Measurements from ENCODE around the gene NEDD4.

NEDD4 gene

GRCh38 chr15:55993111-55993803 lies at the start of gene NEDD4:
TSS of gene NEDD4 (minus strand) at chr15:55993612. CDS start at chr15:55993555, 57 bp downstream.
- TF ChIP-seq RAD21 (IDR thresholded peaks at IDR 0.05; ENCODE audit: low read depth), result peak; percentile 8; the same call in 1 of the 2 replicates
- TF ChIP-seq YY1 (IDR thresholded peaks at IDR 0.05; ENCODE audit: low read depth), result no peak
- no peak for TF ChIP-seq NFIC (IDR thresholded peaks at IDR 0.05)
- peak; percentile 77; the same call in 1 of the 2 replicates for TF ChIP-seq EGR1 (IDR thresholded peaks at IDR 0.05)
- peak; percentile 85 for TF ChIP-seq ZBTB7A (IDR thresholded peaks at IDR 0.05; ENCODE audit: low read depth)
- TF ChIP-seq TAF1 (IDR thresholded peaks at IDR 0.05; ENCODE audit: low read depth), result peak; percentile 48
- no peak for TF ChIP-seq EP300 (IDR thresholded peaks at IDR 0.05; ENCODE audit: borderline replicate concordance)

- TF ChIP-seq EP300 (IDR thresholded peaks at IDR 0.05; ENCODE audit: borderline replicate concordance) (no peak), USF1 (IDR thresholded peaks at IDR 0.05) (no peak), REST (IDR thresholded peaks at IDR 0.05; ENCODE audit: low read depth) (no peak), TCF12 (IDR thresholded peaks at IDR 0.05; ENCODE audit: low read depth) (no peak), EGR1 (IDR thresholded peaks at IDR 0.05) (no peak), NFIC (IDR thresholded peaks at IDR 0.05) (no peak), CEBPB (IDR thresholded peaks at IDR 0.05) (no peak), YY1 (IDR thresholded peaks at IDR 0.05; ENCODE audit: low read depth) (no peak), ZBTB7A (IDR thresholded peaks at IDR 0.05; ENCODE audit: low read depth) (no peak), TEAD4 (IDR thresholded peaks at IDR 0.05) (no peak), FOXM1 (IDR thresholded peaks at IDR 0.05; ENCODE audit: borderline replicate concordance, low read depth) (no peak), TAF1 (IDR thresholded peaks at IDR 0.05; ENCODE audit: low read depth) (no peak)
Observed at GRCh38 chr15:56042498-56042897, 49.1 kb upstream of the NEDD4 start.

- TF ChIP-seq REST (IDR thresholded peaks at IDR 0.05; ENCODE audit: low read depth), result no peak
- no peak for TF ChIP-seq NFIC (IDR thresholded peaks at IDR 0.05)
- no peak for TF ChIP-seq TEAD4 (IDR thresholded peaks at IDR 0.05)
- TF ChIP-seq FOXM1 (IDR thresholded peaks at IDR 0.05; ENCODE audit: borderline replicate concordance, low read depth), result no peak
- TF ChIP-seq RAD21 (IDR thresholded peaks at IDR 0.05; ENCODE audit: low read depth), result no peak
- no peak for TF ChIP-seq CREB1 (IDR thresholded peaks at IDR 0.05; ENCODE audit: low read depth)
- no peak for TF ChIP-seq EGR1 (IDR thresholded peaks at IDR 0.05)
- TF ChIP-seq USF1 (IDR thresholded peaks at IDR 0.05), result no peak
- no peak for TF ChIP-seq EP300 (IDR thresholded peaks at IDR 0.05; ENCODE audit: borderline replicate concordance)
- TF ChIP-seq TAF1 (IDR thresholded peaks at IDR 0.05; ENCODE audit: low read depth), result no peak
- TF ChIP-seq CEBPB (IDR thresholded peaks at IDR 0.05), result no peak
- no peak for TF ChIP-seq YY1 (IDR thresholded peaks at IDR 0.05; ENCODE audit: low read depth)
- no peak for TF ChIP-seq ZBTB7A (IDR thresholded peaks at IDR 0.05; ENCODE audit: low read depth)
- TF ChIP-seq MAX (IDR thresholded peaks at IDR 0.05), result no peak
- no peak for TF ChIP-seq TCF12 (IDR thresholded peaks at IDR 0.05; ENCODE audit: low read depth)
Observed at GRCh38 chr15:56042031-56042430, 48.6 kb upstream of the NEDD4 start.

- TF ChIP-seq FOXM1 (IDR thresholded peaks at IDR 0.05; ENCODE audit: borderline replicate concordance, low read depth) (no peak), EP300 (IDR thresholded peaks at IDR 0.05; ENCODE audit: borderline replicate concordance) (peak; percentile 81; the same call in 1 of the 2 replicates), TEAD4 (IDR thresholded peaks at IDR 0.05) (peak; percentile 94), NFIC (IDR thresholded peaks at IDR 0.05) (peak; percentile 67), REST (IDR thresholded peaks at IDR 0.05; ENCODE audit: low read depth) (no peak), YY1 (IDR thresholded peaks at IDR 0.05; ENCODE audit: low read depth) (peak; percentile 45; the same call in 1 of the 2 replicates), ZBTB7A (IDR thresholded peaks at IDR 0.05; ENCODE audit: low read depth) (no peak), TAF1 (IDR thresholded peaks at IDR 0.05; ENCODE audit: low read depth) (no peak), RAD21 (IDR thresholded peaks at IDR 0.05; ENCODE audit: low read depth) (0 out of 2 replicates have a peak, but pooled peaks have one; percentile 2), MAX (IDR thresholded peaks at IDR 0.05) (peak; percentile 97), CEBPB (IDR thresholded peaks at IDR 0.05) (peak; percentile 96), CREB1 (IDR thresholded peaks at IDR 0.05; ENCODE audit: low read depth) (peak; percentile 50; the same call in 1 of the 2 replicates), EGR1 (IDR thresholded peaks at IDR 0.05) (no peak), USF1 (IDR thresholded peaks at IDR 0.05) (peak; percentile 97), TCF12 (IDR thresholded peaks at IDR 0.05; ENCODE audit: low read depth) (peak; percentile 81)
Observed at GRCh38 chr15:56040081-56041035, 46.9 kb upstream of the NEDD4 start.

Measured in Ishikawa (cell line).